HCT116 (cell line): ENCODE measurements around the gene FAM221B.

Experiments used
- ATF3 ChIP-seq: IDR thresholded peaks from 2 replicates; pipeline ENCODE4 v1.6.1; 2012
- CTCF ChIP-seq, 3 experiments: fragments of 200-600 bp in 1 of 3; sonication (generic) in 1 of 3; IDR thresholded peaks in 2 of 3; conservative IDR thresholded peaks in 1 of 3; 2 replicates each; pipeline ENCODE4 v1.5.1; 2012 to 2017; ENCODE audit warnings: low read depth in 2 of 3, low read length in 2 of 3, antibody characterized with exemption in 1 of 3, borderline replicate concordance in 1 of 3, control low read depth in 1 of 3, mild to moderate bottlenecking in 1 of 3, mixed read lengths in 1 of 3, mixed run types in 1 of 3, moderate library complexity in 1 of 3; ENCODE audit not compliant: insufficient read depth in 1 of 3
- EGR1 ChIP-seq: IDR thresholded peaks from 2 replicates; pipeline ENCODE4 v1.6.1; 2012; ENCODE audit warnings: low read depth
- EZH2 ChIP-seq: fragments of 200-600 bp; sonication (generic); IDR thresholded peaks from 2 replicates; pipeline ENCODE4 v1.6.1; 2017; ENCODE audit warnings: antibody characterized with exemption, mixed run types
- EZH2phosphoT487 ChIP-seq: fragments of 200-600 bp; IDR thresholded peaks from 2 replicates; pipeline ENCODE4 v1.6.1; 2018; ENCODE audit warnings: antibody characterized with exemption, borderline replicate concordance
- POLR2A ChIP-seq: IDR thresholded peaks from 2 replicates; pipeline ENCODE4 v1.7.0; 2011; ENCODE audit warnings: borderline replicate concordance; ENCODE audit not compliant: insufficient read depth, insufficient read length; ENCODE audit errors: extremely low read depth
- POLR2AphosphoS5 ChIP-seq: IDR thresholded peaks from 2 replicates; pipeline ENCODE4 v1.6.1; 2011; ENCODE audit warnings: mild to moderate bottlenecking, low read depth, low read length, moderate library complexity
- RAD21 ChIP-seq: IDR thresholded peaks from 2 replicates; pipeline ENCODE4 v1.6.1; 2012; ENCODE audit warnings: low read depth, mild to moderate bottlenecking
- REST ChIP-seq: IDR thresholded peaks from 2 replicates; pipeline ENCODE4 v1.6.1; 2012; ENCODE audit warnings: low read depth
- TCF7L2 ChIP-seq: IDR thresholded peaks from 2 replicates; pipeline ENCODE4 v1.7.0; 2011; ENCODE audit warnings: borderline replicate concordance, inconsistent platforms; ENCODE audit not compliant: insufficient read depth, insufficient read length; ENCODE audit errors: extremely low read depth
- YY1 ChIP-seq: IDR thresholded peaks from 2 replicates; pipeline ENCODE4 v1.6.1; 2011; ENCODE audit warnings: low read length, low read depth, moderate library complexity, mild to moderate bottlenecking; ENCODE audit not compliant: insufficient replicate concordance; ENCODE audit errors: extremely low read depth
- TF ChIP-seq, protein P1 (sequence below): IDR thresholded peaks from 2 replicates; pipeline ENCODE4 v1.6.1; 2012
- TF ChIP-seq, protein P2 (sequence below): IDR thresholded peaks from 2 replicates; pipeline ENCODE4 v1.6.1; 2011; ENCODE audit warnings: mild to moderate bottlenecking, low read length, moderate library complexity; ENCODE audit not compliant: insufficient replicate concordance; ENCODE audit errors: extremely low read depth

DNA sequence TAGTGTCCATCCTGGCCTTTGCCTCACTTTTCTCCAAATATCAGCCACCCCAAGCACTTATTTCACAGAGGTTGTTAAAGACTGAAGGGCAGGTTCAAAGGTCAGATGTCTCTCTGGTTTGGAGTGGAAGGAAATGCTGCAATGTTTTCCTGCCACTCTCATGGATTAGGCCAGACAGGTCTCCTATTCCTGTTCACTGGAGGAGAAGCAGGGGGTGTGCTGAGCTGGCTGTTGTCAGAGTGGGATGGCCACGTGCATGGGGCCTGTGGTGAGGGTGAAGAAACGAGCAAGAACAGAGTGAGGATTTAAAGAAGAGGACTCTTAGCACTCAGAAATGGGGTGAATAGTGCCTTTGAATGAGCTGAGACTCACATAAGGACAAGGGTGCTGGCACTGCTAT lies 7.2 kb upstream of the FAM221B start:
- TF ChIP-seq POLR2AphosphoS5 (no peak), YY1 (no peak), CTCF (IDR thresholded peaks at IDR 0.05 in 2 of 3, conservative IDR thresholded peaks at IDR 0.05 in 1 of 3; ENCODE audit: borderline replicate concordance in 1 of 3, insufficient read depth in 1 of 3, low read depth in 2 of 3, low read length in 2 of 3) (no peak), POLR2A (no peak), EZH2 (no peak), RAD21 (no peak), EZH2phosphoT487 (no peak), TCF7L2 (no peak), REST (no peak), EGR1 (no peak), ATF3 (no peak)
- TF ChIP-seq, protein P1, sequence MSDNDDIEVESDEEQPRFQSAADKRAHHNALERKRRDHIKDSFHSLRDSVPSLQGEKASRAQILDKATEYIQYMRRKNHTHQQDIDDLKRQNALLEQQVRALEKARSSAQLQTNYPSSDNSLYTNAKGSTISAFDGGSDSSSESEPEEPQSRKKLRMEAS = no peak
- TF ChIP-seq, protein P2, sequence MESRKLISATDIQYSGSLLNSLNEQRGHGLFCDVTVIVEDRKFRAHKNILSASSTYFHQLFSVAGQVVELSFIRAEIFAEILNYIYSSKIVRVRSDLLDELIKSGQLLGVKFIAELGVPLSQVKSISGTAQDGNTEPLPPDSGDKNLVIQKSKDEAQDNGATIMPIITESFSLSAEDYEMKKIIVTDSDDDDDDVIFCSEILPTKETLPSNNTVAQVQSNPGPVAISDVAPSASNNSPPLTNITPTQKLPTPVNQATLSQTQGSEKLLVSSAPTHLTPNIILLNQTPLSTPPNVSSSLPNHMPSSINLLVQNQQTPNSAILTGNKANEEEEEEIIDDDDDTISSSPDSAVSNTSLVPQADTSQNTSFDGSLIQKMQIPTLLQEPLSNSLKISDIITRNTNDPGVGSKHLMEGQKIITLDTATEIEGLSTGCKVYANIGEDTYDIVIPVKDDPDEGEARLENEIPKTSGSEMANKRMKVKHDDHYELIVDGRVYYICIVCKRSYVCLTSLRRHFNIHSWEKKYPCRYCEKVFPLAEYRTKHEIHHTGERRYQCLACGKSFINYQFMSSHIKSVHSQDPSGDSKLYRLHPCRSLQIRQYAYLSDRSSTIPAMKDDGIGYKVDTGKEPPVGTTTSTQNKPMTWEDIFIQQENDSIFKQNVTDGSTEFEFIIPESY = no peak
